ENCODE results near the gene MBNL1.

DNA sequence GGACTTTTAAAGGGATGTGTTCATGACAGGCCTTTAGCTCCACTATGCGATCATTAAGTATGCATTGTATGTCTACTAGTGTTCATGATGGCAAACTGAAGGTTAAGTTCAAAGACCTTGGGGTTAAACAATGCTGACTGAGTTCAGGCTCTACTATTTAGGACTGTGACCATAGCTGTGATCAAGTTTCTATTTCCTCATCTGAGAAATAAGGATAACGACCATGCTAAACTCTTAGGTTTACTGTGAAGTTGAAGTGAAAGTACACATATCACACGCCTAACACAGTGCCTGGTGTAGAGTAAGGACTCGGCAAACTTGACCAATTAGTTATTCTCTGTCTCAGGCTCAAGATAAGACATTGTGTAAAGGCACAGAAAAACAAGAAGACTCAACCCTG, 243.2 kb downstream of the MBNL1 start:
- TF ChIP-seq HDGF (IDR thresholded peaks at IDR 0.05; ENCODE audit: borderline replicate concordance) (no peak), LEF1 (IDR thresholded peaks at IDR 0.05; ENCODE audit: borderline replicate concordance) (no peak), BHLHE40 (IDR thresholded peaks at IDR 0.05; ENCODE audit: borderline replicate concordance) (no peak), ARNT (IDR thresholded peaks at IDR 0.05) (no peak), FOXK2 (IDR thresholded peaks at IDR 0.05) (no peak), TARDBP (IDR thresholded peaks at IDR 0.05) (no peak), SP1 (IDR thresholded peaks at IDR 0.05) (no peak), ELF4 (IDR thresholded peaks at IDR 0.05) (no peak), FOXM1 (IDR thresholded peaks at IDR 0.05; ENCODE audit: borderline replicate concordance) (no peak)

Measured in HEK293T (cell line).